Measurements from ENCODE around the gene ZCCHC13. TPM values are rescaled to one million over a fixed set of nuclear protein-coding genes. Genes with fewer than 3 reads are reported as not detected.
"Not testable (repeated sequence)": the region's sequence is repeated elsewhere in the genome, so short reads cannot be mapped to it uniquely, and the experiment has no call there.

ZCCHC13 gene
- total RNA-seq, 1 experiment from 2014 or later = not detected

- Histone ChIP-seq H3K79me2 (ENCODE audit: low read length) (no peaks in the 10 kb centered on the region), H3K4me3 (ENCODE audit: low read length) (no peak overlapping the region), H3K27ac (ENCODE audit: low read length) (no peak overlapping the region), H3K9me3 (ENCODE audit: low read length) (no peaks in the 10 kb centered on the region), H4K20me1 (ENCODE audit: insufficient read depth, low read depth, low read length) (no peaks in the 10 kb centered on the region), H3K4me2 (ENCODE audit: low read depth, low read length, poor library complexity, severe bottlenecking) (no peak overlapping the region), H3K36me3 (ENCODE audit: insufficient read depth, low read length) (no peaks in the 10 kb centered on the region), H3K9me2 (replicated peaks; ENCODE audit: insufficient read depth, low read length) (no peaks in the 10 kb centered on the region), H3K9ac (ENCODE audit: low read length) (no peak overlapping the region), H3K27me3 (ENCODE audit: low read length) (no peaks in the 10 kb centered on the region), H2AFZ (ENCODE audit: low read length) (no peak overlapping the region), H3K4me1 (ENCODE audit: low read length) (no peaks in the 10 kb centered on the region)
- DNase-seq = peak; percentile 46
These were observed 21.4 kb downstream of the ZCCHC13 start for GRCh38 chrX:74325130-74326059.

GRCh38 chrX:74338852-74339251 lies 34.9 kb downstream of the ZCCHC13 start:
- Histone ChIP-seq H3K9me3 (ENCODE audit: low read length) (no peaks in the 10 kb centered on the region), H3K4me2 (ENCODE audit: low read depth, low read length, poor library complexity, severe bottlenecking) (no peak overlapping the region), H3K9ac (ENCODE audit: low read length) (no peak overlapping the region), H3K4me1 (ENCODE audit: low read length) (no peaks in the 10 kb centered on the region), H3K4me3 (ENCODE audit: low read length) (no peak overlapping the region), H2AFZ (ENCODE audit: low read length) (no peak overlapping the region), H3K27me3 (ENCODE audit: low read length) (no peaks in the 10 kb centered on the region), H3K27ac (ENCODE audit: low read length) (no peak overlapping the region), H3K9me2 (replicated peaks; ENCODE audit: insufficient read depth, low read length) (no peaks in the 10 kb centered on the region), H4K20me1 (ENCODE audit: insufficient read depth, low read depth, low read length) (no peaks in the 10 kb centered on the region), H3K79me2 (ENCODE audit: low read length) (no peaks in the 10 kb centered on the region), H3K36me3 (ENCODE audit: insufficient read depth, low read length) (no peaks in the 10 kb centered on the region)
- DNase-seq = no peak

- Histone ChIP-seq H3K79me2 (ENCODE audit: low read length) (no peaks in the 10 kb centered on the region), H3K4me2 (ENCODE audit: low read depth, low read length, poor library complexity, severe bottlenecking) (no peak overlapping the region), H4K20me1 (ENCODE audit: insufficient read depth, low read depth, low read length) (no peaks in the 10 kb centered on the region), H3K27ac (ENCODE audit: low read length) (no peak overlapping the region), H3K9me3 (ENCODE audit: low read length) (no peaks in the 10 kb centered on the region), H3K27me3 (ENCODE audit: low read length) (no peaks in the 10 kb centered on the region), H2AFZ (ENCODE audit: low read length) (no peak overlapping the region), H3K4me3 (ENCODE audit: low read length) (no peak overlapping the region), H3K4me1 (ENCODE audit: low read length) (no peaks in the 10 kb centered on the region), H3K36me3 (ENCODE audit: insufficient read depth, low read length) (no peaks in the 10 kb centered on the region), H3K9me2 (replicated peaks; ENCODE audit: insufficient read depth, low read length) (no peaks in the 10 kb centered on the region), H3K9ac (ENCODE audit: low read length) (no peak overlapping the region)
- DNase-seq = no peak
These were observed 36.1 kb downstream of the ZCCHC13 start for GRCh38 chrX:74340051-74340450.

DNA sequence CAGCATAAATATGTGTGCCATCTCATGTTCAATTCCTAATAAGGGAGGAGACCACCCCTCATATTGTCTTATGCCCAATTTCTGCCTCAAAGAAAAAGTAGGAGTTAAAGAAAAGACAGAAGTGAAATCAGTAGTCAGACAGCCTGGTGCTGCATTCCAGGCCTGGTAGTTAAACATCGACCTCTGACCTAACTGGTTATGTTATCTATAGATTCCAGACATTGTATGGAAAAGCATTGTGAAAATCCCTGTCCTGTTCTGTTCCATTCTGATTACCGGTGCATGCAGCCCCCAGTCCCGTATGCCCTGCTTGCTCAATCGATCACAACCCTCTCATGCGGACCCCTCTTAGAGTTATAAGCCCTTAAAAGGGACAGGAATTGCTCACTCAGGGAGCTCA lies 38.2 kb downstream of the ZCCHC13 start:
- not testable (repeated sequence) for H3K79me2 ChIP-seq (ENCODE audit: low read length); H3K36me3 ChIP-seq (ENCODE audit: insufficient read depth, low read length); H3K4me3 ChIP-seq (ENCODE audit: low read length); H3K9me3 ChIP-seq (ENCODE audit: low read length); H3K9me2 ChIP-seq (replicated peaks; ENCODE audit: insufficient read depth, low read length); H4K20me1 ChIP-seq (ENCODE audit: insufficient read depth, low read depth, low read length); H3K27ac ChIP-seq (ENCODE audit: low read length); H3K4me1 ChIP-seq (ENCODE audit: low read length); DNase-seq; H3K4me2 ChIP-seq (ENCODE audit: low read depth, low read length, poor library complexity, severe bottlenecking); H2AFZ ChIP-seq (ENCODE audit: low read length); H3K9ac ChIP-seq (ENCODE audit: low read length); H3K27me3 ChIP-seq (ENCODE audit: low read length)

DNA sequence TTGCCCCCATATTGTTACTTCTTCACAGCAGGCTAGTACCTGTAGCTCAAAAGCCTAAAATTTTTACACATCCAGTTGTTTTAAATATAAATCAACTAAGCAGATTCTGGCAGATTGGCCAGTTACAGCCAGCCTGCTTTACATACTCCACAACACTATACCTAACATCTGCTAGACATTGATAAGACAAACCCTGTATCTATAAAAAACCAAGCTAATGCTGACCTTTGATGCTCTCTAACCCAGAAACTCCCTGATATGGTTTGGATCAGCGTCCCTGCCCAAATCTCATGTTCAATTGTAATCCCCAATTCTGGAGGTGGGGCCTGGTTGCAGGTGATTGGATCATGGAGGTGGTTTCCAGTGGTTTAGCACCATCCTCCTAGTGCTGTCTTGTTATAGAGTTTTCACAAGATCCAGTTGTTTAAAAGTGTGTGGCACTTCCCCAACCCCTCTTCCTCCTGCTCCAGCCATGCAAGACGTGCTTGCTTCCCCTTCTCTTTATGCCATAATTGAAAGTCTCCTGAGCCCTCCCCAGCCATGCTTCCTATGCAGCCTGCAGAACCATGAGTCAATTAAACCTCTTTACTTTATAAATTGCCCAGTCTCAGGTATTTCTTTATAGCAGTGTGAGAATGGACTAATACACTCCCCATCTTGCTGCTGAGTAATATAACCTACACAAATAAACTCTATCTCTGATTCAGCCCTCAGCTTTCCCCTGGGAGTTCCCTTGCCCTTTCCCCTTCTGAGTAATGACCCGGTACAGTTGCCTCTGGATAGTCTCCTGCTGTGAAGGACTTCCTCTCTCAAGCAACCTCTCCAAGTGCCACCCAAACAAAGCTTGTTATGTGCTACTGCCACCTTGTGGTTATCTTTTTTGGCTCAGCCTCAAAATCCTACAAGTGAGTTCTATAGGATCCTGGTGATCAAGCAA lies 39.6 kb downstream of the ZCCHC13 start:
- no peak overlapping the region for H2AFZ ChIP-seq (ENCODE audit: low read length)
- no peak overlapping the region for H3K4me2 ChIP-seq (ENCODE audit: low read depth, low read length, poor library complexity, severe bottlenecking)
- H4K20me1 ChIP-seq (ENCODE audit: insufficient read depth, low read depth, low read length) = no peaks in the 10 kb centered on the region
- H3K4me1 ChIP-seq (ENCODE audit: low read length) = no peaks in the 10 kb centered on the region
- H3K27ac ChIP-seq (ENCODE audit: low read length) = no peak overlapping the region
- H3K36me3 ChIP-seq (ENCODE audit: insufficient read depth, low read length) = no peaks in the 10 kb centered on the region
- no peaks in the 10 kb centered on the region for H3K27me3 ChIP-seq (ENCODE audit: low read length)
- no peaks in the 10 kb centered on the region for H3K9me2 ChIP-seq (replicated peaks; ENCODE audit: insufficient read depth, low read length)
- DNase-seq = peak; percentile 88
- H3K9ac ChIP-seq (ENCODE audit: low read length) = no peak overlapping the region
- no peaks in the 10 kb centered on the region for H3K9me3 ChIP-seq (ENCODE audit: low read length)
- no peak overlapping the region for H3K4me3 ChIP-seq (ENCODE audit: low read length)
- H3K79me2 ChIP-seq (ENCODE audit: low read length) = no peaks in the 10 kb centered on the region

- H3K27ac ChIP-seq (ENCODE audit: low read length) = no peak overlapping the region
- H2AFZ ChIP-seq (ENCODE audit: low read length) = no peak overlapping the region
- no peaks in the 10 kb centered on the region for H3K4me1 ChIP-seq (ENCODE audit: low read length)
- no peaks in the 10 kb centered on the region for H4K20me1 ChIP-seq (ENCODE audit: insufficient read depth, low read depth, low read length)
- no peak for DNase-seq
- no peaks in the 10 kb centered on the region for H3K9me2 ChIP-seq (replicated peaks; ENCODE audit: insufficient read depth, low read length)
- no peaks in the 10 kb centered on the region for H3K9me3 ChIP-seq (ENCODE audit: low read length)
- H3K9ac ChIP-seq (ENCODE audit: low read length) = no peak overlapping the region
- H3K4me2 ChIP-seq (ENCODE audit: low read depth, low read length, poor library complexity, severe bottlenecking) = no peak overlapping the region
- no peaks in the 10 kb centered on the region for H3K36me3 ChIP-seq (ENCODE audit: insufficient read depth, low read length)
- H3K4me3 ChIP-seq (ENCODE audit: low read length) = no peak overlapping the region
- H3K27me3 ChIP-seq (ENCODE audit: low read length) = no peaks in the 10 kb centered on the region
- no peaks in the 10 kb centered on the region for H3K79me2 ChIP-seq (ENCODE audit: low read length)
These were observed 40.3 kb downstream of the ZCCHC13 start for GRCh38 chrX:74344280-74344622.

- Histone ChIP-seq H3K36me3 (ENCODE audit: insufficient read depth, low read length) (no peaks in the 10 kb centered on the region), H3K27me3 (ENCODE audit: low read length) (no peaks in the 10 kb centered on the region), H3K9me3 (ENCODE audit: low read length) (no peaks in the 10 kb centered on the region), H3K9me2 (replicated peaks; ENCODE audit: insufficient read depth, low read length) (no peaks in the 10 kb centered on the region), H3K9ac (ENCODE audit: low read length) (no peak overlapping the region), H3K4me3 (ENCODE audit: low read length) (no peak overlapping the region), H3K4me2 (ENCODE audit: low read depth, low read length, poor library complexity, severe bottlenecking) (no peak overlapping the region), H3K4me1 (ENCODE audit: low read length) (no peaks in the 10 kb centered on the region), H4K20me1 (ENCODE audit: insufficient read depth, low read depth, low read length) (no peaks in the 10 kb centered on the region), H3K79me2 (ENCODE audit: low read length) (no peaks in the 10 kb centered on the region), H3K27ac (ENCODE audit: low read length) (no peak overlapping the region), H2AFZ (ENCODE audit: low read length) (no peak overlapping the region)
- DNase-seq = no peak
These were observed 42.1 kb downstream of the ZCCHC13 start for GRCh38 chrX:74346088-74346487.

- no peak overlapping the region for H2AFZ ChIP-seq (ENCODE audit: low read length)
- H3K4me3 ChIP-seq (ENCODE audit: low read length) = no peak overlapping the region
- no peaks in the 10 kb centered on the region for H3K9me3 ChIP-seq (ENCODE audit: low read length)
- H3K9ac ChIP-seq (ENCODE audit: low read length) = no peak overlapping the region
- no peak for DNase-seq
- no peaks in the 10 kb centered on the region for H3K27me3 ChIP-seq (ENCODE audit: low read length)
- no peaks in the 10 kb centered on the region for H3K9me2 ChIP-seq (replicated peaks; ENCODE audit: insufficient read depth, low read length)
- H4K20me1 ChIP-seq (ENCODE audit: insufficient read depth, low read depth, low read length) = no peaks in the 10 kb centered on the region
- H3K4me2 ChIP-seq (ENCODE audit: low read depth, low read length, poor library complexity, severe bottlenecking) = no peak overlapping the region
- no peaks in the 10 kb centered on the region for H3K79me2 ChIP-seq (ENCODE audit: low read length)
- no peak overlapping the region for H3K27ac ChIP-seq (ENCODE audit: low read length)
- H3K36me3 ChIP-seq (ENCODE audit: insufficient read depth, low read length) = no peaks in the 10 kb centered on the region
- no peaks in the 10 kb centered on the region for H3K4me1 ChIP-seq (ENCODE audit: low read length)
These were observed 45.4 kb downstream of the ZCCHC13 start for GRCh38 chrX:74349387-74349786.
